ENCODE results near the gene RGS14.

- no peak for TF ChIP-seq CTCF (IDR thresholded peaks at IDR 0.05; ENCODE audit: low read length)
- no peak for TF ChIP-seq EZH2 (optimal IDR thresholded peaks at IDR 0.05; ENCODE audit: low read depth, low read length)
Observed at GRCh38 chr5:177328545-177329231, 29.0 kb upstream of the RGS14 start.

Data from MM.1S (cell line).